Fibroblast of skin of left quadriceps (primary cell): ENCODE results near the gene RTN4RL2.

Experiments used
- DNase-seq, 2 experiments: peaks; one replicate each; pipeline ENCODE4 v3.0.0-alpha.2; 2013; ENCODE audit warnings: low read depth in 2 of 2

The RTN4RL2 gene

DNA sequence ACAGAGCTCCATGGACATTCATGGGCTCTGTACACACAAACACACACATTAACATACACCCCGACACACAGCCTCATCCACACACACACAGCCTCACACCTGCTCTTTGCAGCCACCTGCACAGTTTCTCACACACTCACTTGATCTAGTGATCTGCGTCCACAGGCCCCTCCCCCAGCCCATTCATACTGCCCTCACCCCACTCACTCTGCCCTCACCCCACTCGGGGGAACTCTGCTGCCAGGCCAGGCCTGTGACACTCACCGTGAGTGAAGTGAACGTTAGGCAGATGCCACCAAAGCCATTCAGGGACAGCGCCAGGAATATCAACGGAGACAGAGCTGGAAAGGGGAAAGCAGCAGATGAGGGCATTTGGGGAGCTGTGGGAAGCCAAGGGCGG, 40.2 kb downstream of the RTN4RL2 start:
- no peak for DNase-seq

DNA sequence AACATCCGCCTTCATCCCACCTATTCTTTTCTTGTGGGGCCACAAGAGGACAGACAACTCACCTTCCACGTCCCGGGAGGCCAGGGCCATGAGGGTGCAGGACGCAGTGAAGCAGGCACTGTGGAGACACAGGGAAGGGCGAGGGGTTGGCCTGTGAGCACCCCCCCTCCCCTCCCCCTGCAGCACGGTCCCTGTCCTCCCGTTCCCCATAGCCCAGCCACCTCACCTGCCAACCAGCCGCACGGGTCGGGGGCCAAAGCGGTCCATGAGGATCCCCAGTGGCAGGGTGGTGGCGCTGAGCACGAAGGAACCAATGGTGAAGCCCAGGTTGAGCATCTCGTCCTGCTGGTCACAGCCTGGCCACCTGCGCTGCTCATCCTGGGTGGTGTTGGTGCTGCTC, 40.6 kb downstream of the RTN4RL2 start:
- no peak for DNase-seq

DNA sequence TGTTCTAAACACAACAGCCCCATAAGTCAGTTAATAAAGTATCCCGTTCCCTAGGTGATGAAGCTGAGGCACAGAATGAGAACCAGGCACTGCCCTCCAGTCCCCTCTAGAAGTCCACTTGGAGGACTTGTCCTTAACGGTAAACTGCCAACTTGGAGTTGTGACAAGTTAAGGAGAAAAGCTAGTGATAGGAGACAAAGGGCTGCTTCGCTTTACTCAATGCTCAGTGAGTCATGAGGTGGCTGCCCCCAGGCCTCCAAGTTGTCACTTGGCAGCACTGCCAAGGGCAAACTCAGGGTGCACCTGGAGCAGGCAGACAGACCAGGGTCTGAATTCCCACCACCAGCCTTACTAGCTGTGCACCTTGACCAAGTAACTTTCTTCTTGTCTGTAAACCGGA, 41.6 kb downstream of the RTN4RL2 start:
- DNase-seq = no peak

DNA sequence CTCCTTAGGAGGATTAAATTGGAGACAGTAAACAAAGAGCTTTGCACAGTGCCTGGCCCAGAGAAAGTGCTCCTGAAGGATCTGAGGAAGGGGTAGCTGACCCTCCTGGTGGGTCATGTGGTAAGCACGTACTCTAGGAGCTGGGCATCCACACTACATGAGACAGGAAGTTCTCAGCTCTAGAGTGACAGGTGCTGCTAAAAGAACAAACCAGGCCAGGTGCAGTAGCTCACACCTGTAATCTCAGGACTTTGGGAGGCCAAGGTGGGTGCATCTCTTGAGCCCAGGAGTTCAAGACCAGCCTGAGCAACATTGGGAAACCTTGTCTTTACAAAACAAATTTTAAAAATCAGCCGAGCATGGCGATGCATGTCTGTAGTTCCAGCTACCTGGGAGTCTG, 42.0 kb downstream of the RTN4RL2 start:
- DNase-seq = no peak

DNA sequence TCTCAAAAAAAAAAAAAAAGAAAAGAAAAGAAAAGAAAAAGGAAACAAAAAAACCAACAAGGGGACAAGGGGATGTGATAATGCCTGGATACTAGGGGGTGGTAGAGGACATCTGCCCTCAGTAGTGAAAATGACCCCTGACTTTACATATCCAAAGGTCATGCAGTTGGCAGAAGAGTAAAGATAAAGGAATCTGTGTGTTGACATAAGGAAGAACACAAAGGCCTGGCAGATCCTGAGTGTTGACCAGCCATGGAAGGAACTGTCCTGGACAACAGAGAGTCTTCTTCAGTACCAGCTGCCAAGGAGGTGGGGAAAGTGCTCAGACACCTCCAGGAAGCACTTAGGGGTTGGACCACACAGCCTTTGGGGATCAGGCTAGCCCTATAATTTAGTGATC, 42.5 kb downstream of the RTN4RL2 start:
- no peak for DNase-seq

DNA sequence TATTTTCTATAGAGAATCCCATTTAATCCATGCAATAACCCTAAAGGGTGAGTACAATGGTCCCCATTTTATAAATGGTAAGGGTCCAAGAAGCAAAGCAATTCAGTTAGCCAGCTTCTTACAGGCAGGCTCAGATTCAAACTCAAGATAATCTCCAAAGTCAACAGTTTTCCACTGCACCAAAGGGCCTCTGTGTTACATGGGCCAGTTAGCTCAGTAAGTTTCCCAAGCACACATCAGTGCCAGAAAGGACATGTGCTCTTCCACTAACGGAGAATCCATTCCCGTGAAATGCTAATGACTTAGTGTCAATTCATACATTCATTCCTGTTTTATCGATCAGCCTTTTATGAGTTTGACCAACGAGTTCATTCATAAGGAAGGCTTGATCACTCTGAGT, 44.2 kb downstream of the RTN4RL2 start:
- no peak for DNase-seq

DNA sequence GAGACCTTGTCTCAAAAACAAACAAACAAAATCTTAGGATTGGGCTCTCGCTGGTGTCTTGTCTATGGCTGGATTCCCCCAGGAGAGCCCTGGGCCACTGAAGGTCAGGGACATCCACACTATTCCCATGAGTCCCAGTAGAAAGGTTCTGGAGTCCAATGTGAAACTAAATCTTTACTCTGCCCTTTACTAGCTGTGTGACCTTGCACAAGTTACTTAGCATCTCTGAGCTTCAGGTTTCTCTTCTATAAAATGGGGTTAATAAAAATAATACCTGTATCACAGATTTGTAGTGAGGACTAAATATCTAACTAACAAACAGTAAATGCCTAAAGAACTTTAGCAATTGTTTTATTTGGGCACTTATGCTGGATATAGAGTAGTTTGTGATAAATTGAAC, 46.2 kb downstream of the RTN4RL2 start:
- no peak for DNase-seq

DNA sequence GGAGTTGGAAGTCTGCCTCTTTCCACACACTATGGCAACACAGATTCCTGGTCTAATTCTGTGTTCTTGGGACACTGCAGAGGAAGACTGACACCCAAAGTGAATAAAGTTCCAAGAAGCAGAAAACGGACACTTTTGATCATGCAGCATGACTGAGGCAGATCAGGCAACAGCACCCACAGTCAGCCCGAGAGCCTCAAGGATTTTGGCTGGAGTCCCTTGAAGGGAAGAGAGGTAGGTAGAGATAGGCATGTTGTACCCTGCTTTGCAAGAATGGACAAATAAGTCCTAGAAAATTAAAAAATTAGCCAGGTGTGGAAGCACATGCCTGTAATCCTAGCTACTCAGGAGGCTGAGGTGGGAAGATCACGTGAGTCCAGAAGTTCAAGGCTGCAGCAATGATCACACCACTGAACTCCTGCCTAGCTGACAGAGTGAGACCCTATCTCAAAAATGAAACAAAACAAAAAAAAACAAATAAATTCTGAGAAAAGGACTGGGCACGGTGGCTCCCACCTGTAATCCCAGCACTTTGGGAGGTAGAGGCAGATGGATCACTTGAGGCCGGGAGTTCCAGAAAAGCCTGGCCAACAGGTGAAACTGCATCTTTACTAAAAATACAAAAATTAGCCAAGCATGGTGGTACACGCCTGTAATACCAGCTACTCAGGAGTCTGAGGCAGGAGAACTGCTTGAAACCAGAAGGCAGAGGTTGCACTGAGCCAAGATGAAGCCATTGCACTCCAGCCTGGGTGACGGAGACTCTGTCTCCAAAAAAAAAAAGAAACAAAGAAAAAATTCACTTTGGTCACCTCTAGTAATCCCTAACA, 48.2 kb downstream of the RTN4RL2 start:
- no peak for DNase-seq

DNA sequence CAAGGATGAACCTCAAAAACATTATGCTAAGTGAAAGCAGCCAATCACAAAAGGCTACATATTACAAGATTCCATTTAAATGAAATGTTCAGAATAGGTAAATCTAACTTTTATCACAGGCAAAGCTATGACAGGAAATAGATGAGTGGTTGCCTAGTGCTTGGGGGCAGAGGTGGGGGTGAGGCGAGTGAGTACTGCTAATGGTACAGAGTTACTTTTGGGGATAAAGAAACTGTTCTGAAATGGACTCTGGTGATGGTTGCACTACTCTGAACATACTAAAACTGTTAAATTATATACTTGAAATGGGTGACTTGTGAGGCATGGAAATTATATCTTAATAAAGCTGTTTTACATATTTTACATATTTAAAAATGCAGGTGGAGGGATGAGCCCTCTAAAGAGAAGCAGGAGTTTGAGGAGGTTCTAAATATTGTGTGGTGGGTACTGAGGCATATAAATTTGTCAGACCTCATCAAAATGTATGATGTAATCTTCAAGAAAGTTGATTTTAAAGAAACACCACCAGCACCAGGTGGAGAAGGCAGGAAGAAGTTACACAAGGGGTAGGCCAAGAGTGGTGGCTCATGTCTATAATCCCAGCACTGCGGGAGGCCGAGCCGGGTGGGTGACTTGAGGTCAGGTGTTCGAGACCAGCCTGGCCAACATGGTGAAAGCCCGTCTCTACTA, 51.6 kb downstream of the RTN4RL2 start:
- DNase-seq = no peak

DNA sequence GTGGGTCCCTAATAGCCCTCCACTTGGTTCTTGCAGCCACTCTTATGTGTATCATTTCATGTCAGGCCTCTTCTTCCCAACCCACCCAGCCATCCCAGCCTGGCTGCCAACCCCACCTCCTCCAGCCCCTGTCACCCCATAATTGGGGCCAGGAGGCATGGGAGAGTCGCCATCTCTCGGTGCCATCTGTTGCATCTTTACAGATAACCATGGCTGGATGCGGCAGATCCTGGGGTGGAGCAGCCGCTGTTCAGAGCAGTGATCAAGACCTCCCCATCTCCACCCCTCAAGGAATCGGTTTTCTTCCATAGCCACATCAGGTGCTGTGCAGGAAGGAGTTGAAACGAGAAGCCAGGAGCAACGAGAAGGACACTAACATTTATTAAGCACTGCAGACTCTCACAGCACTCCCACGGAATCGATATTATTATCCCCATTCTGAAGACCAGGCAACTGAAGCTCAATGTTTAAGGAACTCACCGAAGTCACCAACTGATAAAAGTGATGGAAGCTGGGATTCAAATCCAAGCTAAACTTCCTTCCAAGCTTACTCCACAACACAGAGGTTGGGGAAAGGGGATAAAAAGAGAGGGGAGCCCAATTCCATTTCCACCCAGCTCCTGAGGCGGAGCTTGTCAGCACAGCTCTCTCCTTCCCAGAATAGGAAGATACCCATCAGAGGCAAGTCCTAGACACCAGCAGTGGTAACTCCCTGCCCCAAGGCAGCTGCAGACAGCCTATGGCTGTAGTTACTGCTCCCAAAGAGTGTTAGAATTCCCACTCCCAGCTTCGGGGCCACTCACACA, 52.5 kb downstream of the RTN4RL2 start:
- no peak for DNase-seq

DNA sequence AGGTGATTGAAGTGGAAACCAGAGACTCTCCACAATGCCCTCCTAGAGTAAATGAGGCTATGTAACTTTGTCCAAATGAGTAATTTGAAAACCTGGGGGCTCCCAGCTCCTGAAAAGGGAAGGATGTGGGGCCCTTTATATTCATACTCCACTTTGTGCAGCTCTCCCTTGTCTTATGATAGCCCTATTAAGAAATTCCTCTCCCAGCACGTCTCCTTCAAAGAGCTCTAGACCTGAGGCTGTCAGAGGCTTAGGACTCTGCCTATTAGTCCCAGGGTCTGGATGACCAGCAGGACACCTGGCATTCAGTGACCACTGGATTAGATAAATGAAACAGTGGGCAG, 53.1 kb downstream of the RTN4RL2 start:
- no peak for DNase-seq

DNA sequence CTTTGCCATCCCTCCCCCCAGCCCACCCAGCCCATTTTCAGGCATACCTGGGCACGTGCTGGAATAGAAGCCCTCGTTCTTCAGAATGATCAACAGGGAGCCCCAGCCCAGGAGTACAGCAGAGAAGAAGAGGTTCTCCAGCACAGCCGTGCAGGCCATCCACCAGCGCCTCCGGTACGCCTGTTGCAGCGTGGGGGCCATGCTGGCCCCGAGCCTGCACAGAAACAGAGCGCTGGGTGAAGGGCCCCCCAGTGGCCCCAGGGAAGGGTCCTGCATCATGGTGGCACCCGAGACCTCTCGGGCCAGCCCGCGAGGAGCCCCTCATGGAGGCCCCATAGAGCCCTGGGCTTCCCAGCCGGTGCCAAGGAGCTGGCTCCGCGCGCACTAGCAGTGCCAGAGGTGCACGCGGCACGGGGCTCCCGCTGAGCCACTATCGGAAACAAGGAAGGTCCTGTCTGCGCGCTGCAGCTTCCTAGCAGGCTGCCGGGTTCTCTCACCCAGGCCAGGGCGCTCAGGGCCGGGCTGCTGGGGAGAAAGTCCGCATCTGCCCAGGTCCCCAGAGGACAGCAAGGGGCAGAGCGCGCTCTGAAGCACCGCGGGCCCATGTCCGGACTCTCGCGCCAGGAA, 53.7 kb downstream of the RTN4RL2 start:
- no peak for DNase-seq

DNA sequence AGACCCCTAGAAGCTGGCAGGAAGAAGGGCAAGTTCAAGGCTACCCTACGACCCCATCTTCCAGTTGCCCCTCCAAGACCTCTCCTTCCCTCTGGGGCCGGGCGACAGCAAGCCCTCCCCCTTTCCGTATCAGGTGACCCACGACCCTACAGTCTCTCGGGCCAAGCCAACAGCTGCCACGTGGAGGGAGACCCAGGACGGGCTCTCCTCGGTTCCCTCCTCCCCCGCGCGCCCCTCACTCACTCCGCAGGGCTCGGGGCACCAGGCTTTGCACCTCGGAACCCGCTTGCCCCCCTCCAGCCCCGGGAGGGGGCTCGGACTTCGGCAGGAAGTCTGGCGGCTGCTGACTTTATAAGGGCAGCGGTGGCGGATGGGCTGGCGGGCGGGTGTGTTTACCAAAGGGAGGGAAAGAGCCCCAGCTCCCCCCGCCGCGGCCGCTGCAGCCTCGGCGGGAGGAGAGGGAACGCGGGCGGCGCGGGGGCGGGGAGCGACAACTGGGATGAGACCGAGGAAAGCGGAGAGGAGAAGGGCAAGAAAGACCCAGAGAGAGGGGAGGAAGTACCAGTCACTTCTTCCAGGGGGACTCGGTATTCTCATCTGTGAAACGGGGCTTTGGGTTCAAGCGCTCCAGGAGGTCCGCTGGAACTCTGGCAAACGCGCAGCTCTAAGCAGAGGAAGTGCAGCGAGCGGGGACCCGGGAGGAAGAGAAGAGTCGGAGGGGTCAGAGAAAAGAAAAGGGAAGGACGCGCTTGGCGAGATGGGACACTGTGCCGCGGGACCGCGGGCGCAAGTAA, 54.4 kb downstream of the RTN4RL2 start:
- DNase-seq = no peak

DNA sequence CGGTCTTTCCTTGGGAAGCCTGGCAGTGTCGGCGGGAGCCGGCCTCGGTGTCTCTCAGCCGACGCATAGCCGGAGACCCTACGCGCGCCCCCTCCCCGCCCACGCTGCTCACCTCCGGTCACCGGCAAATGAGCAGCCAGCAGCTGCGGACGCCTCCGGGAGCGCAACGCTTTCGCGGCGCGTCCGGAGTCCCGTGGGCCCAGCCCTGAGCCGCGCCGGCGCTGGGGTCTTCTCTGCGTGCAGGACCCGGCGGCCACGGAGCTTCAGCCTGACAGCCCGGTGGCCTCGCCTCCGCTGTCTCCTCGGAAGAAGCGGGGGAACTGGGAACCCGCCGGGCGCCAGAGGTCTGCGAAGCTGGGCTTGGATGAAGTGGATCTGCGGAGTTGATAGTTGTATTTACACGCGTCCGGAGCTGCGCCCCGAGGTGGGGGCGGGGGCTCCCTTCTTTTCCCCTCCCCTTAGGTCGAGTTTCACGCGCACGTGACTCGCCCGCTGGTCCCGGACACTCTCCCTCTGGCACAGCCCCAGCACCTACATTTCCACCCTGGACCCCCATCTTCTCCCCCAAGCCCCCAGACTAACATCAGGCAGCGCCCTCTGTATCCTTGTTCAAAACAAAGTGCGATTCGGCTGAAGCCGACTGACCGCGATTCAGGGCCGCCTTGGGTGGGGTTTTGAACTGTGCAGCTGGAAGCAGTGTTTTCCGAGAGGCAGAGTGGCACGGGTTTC, 55.2 kb downstream of the RTN4RL2 start, which contains the start of gene SLC43A1:
Gene SLC43A1 (minus strand): TSS at position 371 of the 729 bp plus-strand sequence. CDS start 1,591 bp downstream, outside the sequence.
- DNase-seq = no peak

DNA sequence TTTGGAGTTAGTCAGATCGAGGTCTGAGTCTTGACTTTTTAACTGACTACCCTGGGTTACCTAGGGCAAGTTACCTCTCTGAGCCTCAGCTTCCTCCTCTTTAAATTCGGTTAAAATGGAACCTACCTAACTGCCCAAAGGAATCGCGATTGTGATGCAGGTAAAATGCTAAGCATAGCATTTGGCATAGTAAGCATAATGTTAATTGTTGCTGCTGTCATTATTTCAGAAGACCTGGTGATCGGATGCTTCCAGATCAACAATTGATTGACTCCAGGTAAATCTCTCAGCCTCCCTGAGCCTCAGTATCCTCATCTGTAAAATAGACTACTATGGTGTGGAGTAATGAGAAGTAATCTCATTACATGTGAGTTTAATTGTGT, 55.7 kb downstream of the RTN4RL2 start:
- no peak for DNase-seq

DNA sequence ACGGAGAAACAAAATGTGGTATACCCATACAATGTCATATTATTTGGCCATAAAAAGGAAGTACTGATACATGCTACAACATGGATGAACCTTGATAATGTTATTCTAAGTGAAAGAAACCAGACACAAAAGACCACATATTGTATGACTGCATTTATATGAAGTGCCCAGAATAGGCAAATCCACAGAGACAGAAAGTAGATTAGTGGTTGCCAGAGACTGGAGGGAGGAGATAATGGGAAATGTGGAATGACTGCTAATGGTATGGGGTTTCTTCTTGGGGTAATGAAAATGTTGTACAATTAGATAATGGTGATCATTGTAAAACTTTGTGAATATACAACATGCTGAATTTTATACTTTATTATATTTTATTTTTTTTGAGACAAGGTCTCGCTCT, 60.8 kb downstream of the RTN4RL2 start:
- DNase-seq = no peak

DNA sequence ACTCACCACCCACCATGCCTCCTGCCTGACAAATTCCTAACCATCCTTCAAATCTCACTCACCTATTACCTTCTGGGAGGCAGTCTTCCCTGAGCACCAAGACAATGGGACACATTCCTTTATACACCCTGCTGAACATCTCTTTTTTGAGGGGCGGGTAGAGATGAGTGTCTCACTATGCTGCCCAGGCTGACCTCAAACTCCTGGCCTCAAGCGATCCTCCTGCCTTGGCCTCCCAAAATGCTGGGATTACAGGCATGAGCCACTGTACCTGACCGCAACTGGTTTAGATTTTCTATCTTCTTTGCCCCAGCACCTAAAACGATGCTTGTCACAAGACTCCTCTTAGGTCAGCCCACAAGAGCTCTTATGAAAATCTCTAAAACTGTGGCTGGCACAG, 63.1 kb downstream of the RTN4RL2 start:
- DNase-seq = no peak
